Natural killer cell (primary cell): ENCODE results near the gene UTS2R. TPM values are rescaled to one million over a fixed set of nuclear protein-coding genes. Genes with fewer than 3 reads are reported as not detected.
"Not testable (repeated sequence)": the region's sequence is repeated elsewhere in the genome, so short reads cannot be mapped to it uniquely, and the experiment has no call there.

Experiments
- ATAC-seq, 3 donors: fragments of 150-1000 bp in 2 of 3; fragments of 200-7000 bp in 1 of 3; cut with Tn5 transposase; 1 replicate in 1 of 3; 2 replicates in 2 of 3; pipeline ENCODE4 v1.10.0; 2021; ENCODE audit warnings: mild to moderate bottlenecking in 2 of 3, moderate library complexity in 2 of 3
- DNase-seq, 2 donors: peaks; one replicate each; pipeline versions ENCODE4 v3.0.0 to v3.0.0-alpha.2; 2013 to 2021; ENCODE audit warnings: mixed read lengths in 1 of 2
- H3K27ac ChIP-seq: one replicate; pipeline ENCODE4 v1.5.1; 2013; ENCODE audit warnings: mild to moderate bottlenecking, low read length
- H3K27me3 ChIP-seq: one replicate; pipeline ENCODE4 v1.6.1; 2013; ENCODE audit warnings: low read length; ENCODE audit not compliant: control insufficient read depth, insufficient read depth
- H3K36me3 ChIP-seq: one replicate; pipeline ENCODE4 v1.6.1; 2013; ENCODE audit warnings: low read length; ENCODE audit not compliant: control insufficient read depth, insufficient read depth
- H3K4me1 ChIP-seq: one replicate; pipeline ENCODE4 v1.6.1; 2013; ENCODE audit warnings: low read length; ENCODE audit not compliant: control insufficient read depth, insufficient read depth
- H3K4me3 ChIP-seq: one replicate; pipeline ENCODE4 v1.5.1; 2013; ENCODE audit warnings: low read length
- H3K9me3 ChIP-seq: one replicate; pipeline ENCODE4 v1.6.1; 2013; ENCODE audit warnings: low read length; ENCODE audit not compliant: control insufficient read depth, insufficient read depth
- H3K27ac Mint-ChIP-seq, 2 donors: one replicate each; pipeline ENCODE4 v1.8.0; 2022; ENCODE audit warnings: mild to moderate bottlenecking in 2 of 2, mixed read lengths in 2 of 2, moderate library complexity in 1 of 2
- H3K27me3 Mint-ChIP-seq, 2 donors: one replicate each; pipeline ENCODE4 v1.8.0; 2022; ENCODE audit warnings: low read depth in 2 of 2, mixed read lengths in 2 of 2
- H3K36me3 Mint-ChIP-seq: one replicate; pipeline ENCODE4 v1.8.0; 2022; ENCODE audit warnings: mixed read lengths
- H3K4me1 Mint-ChIP-seq, 2 donors: one replicate each; pipeline ENCODE4 v1.8.0; 2022; ENCODE audit warnings: mixed read lengths in 2 of 2
- H3K4me3 Mint-ChIP-seq: one replicate; pipeline ENCODE4 v1.8.0; 2022; ENCODE audit warnings: mild to moderate bottlenecking, moderate library complexity, mixed read lengths
- H3K9me3 Mint-ChIP-seq, 2 donors: one replicate each; pipeline ENCODE4 v1.8.0; 2022; ENCODE audit warnings: mixed read lengths in 2 of 2
- CTCF ChIP-seq: fragments of 200-600 bp; IDR thresholded peaks from one replicate; pipeline ENCODE4 v1.8.0; 2022; ENCODE audit warnings: antibody characterized with exemption
- WGBS: methylation state at CpG from one replicate; pipeline ENCODE4 v1.1.7; 2013; ENCODE audit warnings: missing lambda C conversion rate; ENCODE audit not compliant: insufficient coverage; 5-methylcytosine and 5-hydroxymethylcytosine counted together
- intact Hi-C: fragments of 100-400 bp; cut with micrococcal nuclease; formaldehyde crosslinking; loops from one replicate; pipeline ENCODE4 v1.14.2; 2022
- total RNA-seq, 4 donors: library from RNA; stranded (reverse); fragments of 120-200 nt in 1 of 4; gene quantifications; one replicate each; pipeline versions ENCODE4 v1.2.3 to v1.2.4, GENCODE V29; 2013 to 2022

UTS2R gene
- total RNA-seq, 3 donors from 2014 or later (not counting 1 experiment from before 2014, with no cell fraction given), result 0.28 TPM; not detected in 2

- no peak overlapping the region for H3K27ac Mint-ChIP-seq
- no peak for DNase-seq
- H3K4me1 Mint-ChIP-seq, result peaks cover 8 to 13% of the 10 kb centered on the region in 2 donors
- Histone ChIP-seq H3K27ac (no peak overlapping the region), H3K4me1 (no peaks in the 10 kb centered on the region), H3K4me3 (no peak overlapping the region), H3K27me3 (peaks cover 9% of the 10 kb centered on the region), H3K9me3 (no peaks in the 10 kb centered on the region), H3K36me3 (no peaks in the 10 kb centered on the region)
- H3K4me3 Mint-ChIP-seq, result no peak overlapping the region
- intact Hi-C loops, result no loop called here
- ATAC-seq, result no peak
- peaks cover 15 to 24% of the 10 kb centered on the region in 2 donors for H3K27me3 Mint-ChIP-seq
- TF ChIP-seq CTCF, result no peak
- H3K9me3 Mint-ChIP-seq, result no peaks in the 10 kb centered on the region
- 84% methylated on average over 31 of the region's 31 CpGs for WGBS
- H3K36me3 Mint-ChIP-seq, result no peaks in the 10 kb centered on the region
These were observed 6.6 kb downstream of the UTS2R start for GRCh38 chr17:82377924-82378740.

- WGBS, result 77% methylated on average over 10 of the region's 10 CpGs
- peaks cover 5% of the 10 kb centered on the region for H3K27me3 ChIP-seq
- intact Hi-C loops, result no loop called here
- Mint-ChIP-seq H3K27ac (no peak overlapping the region), H3K9me3 (no peaks in the 10 kb centered on the region), H3K36me3 (no peaks in the 10 kb centered on the region), H3K27me3 (peaks cover 9 to 18% of the 10 kb centered on the region in 2 donors), H3K4me3 (no peak overlapping the region), H3K4me1 (peaks cover 8 to 13% of the 10 kb centered on the region in 2 donors)
- H3K4me3 ChIP-seq, result no peak overlapping the region
- no peak overlapping the region for H3K27ac ChIP-seq
- no peaks in the 10 kb centered on the region for H3K4me1 ChIP-seq
- ATAC-seq, result no peak
- no peaks in the 10 kb centered on the region for H3K9me3 ChIP-seq
- TF ChIP-seq CTCF, result no peak
- H3K36me3 ChIP-seq, result no peaks in the 10 kb centered on the region
- DNase-seq, result no peak
These were observed 7.1 kb downstream of the UTS2R start for GRCh38 chr17:82378741-82379021.

- ATAC-seq, result no peak
- no peak for TF ChIP-seq CTCF
- Histone ChIP-seq H3K4me1 (no peaks in the 10 kb centered on the region), H3K27ac (no peak overlapping the region), H3K4me3 (no peak overlapping the region), H3K36me3 (no peaks in the 10 kb centered on the region), H3K27me3 (peaks cover 7% of the 10 kb centered on the region), H3K9me3 (no peaks in the 10 kb centered on the region)
- 71% methylated on average over 23 of the region's 23 CpGs for WGBS
- Mint-ChIP-seq H3K4me1 (peaks cover 8 to 13% of the 10 kb centered on the region in 2 donors), H3K27me3 (peaks cover 9 to 20% of the 10 kb centered on the region in 2 donors), H3K9me3 (no peaks in the 10 kb centered on the region), H3K4me3 (no peak overlapping the region), H3K27ac (no peak overlapping the region), H3K36me3 (no peaks in the 10 kb centered on the region)
- DNase-seq, result no peak
- intact Hi-C loops, result no loop called here
These were observed 9.5 kb downstream of the UTS2R start for GRCh38 chr17:82380860-82381702.

- H3K36me3 ChIP-seq, intact Hi-C loops, H3K36me3 Mint-ChIP-seq, ATAC-seq, H3K9me3 ChIP-seq, H3K4me3 Mint-ChIP-seq, H3K27ac Mint-ChIP-seq, H3K9me3 Mint-ChIP-seq, H3K4me1 ChIP-seq, DNase-seq, H3K27ac ChIP-seq, H3K4me3 ChIP-seq: not testable (repeated sequence)
- peaks cover 8 to 13% of the 10 kb centered on the region in 2 donors for H3K4me1 Mint-ChIP-seq
- peaks cover 9 to 23% of the 10 kb centered on the region in 2 donors for H3K27me3 Mint-ChIP-seq
- whole genome bisulfite sequencing, result 80% methylated on average over 8 of the region's 10 CpGs
- H3K27me3 ChIP-seq, result peaks cover 11% of the 10 kb centered on the region
These were observed 10.1 kb downstream of the UTS2R start for GRCh38 chr17:82381703-82382009.

- Mint-ChIP-seq H3K27me3 (peaks cover 9 to 20% of the 10 kb centered on the region in 2 donors), H3K4me1 (peaks cover 8 to 13% of the 10 kb centered on the region in 2 donors)
- H3K36me3 ChIP-seq, ATAC-seq, intact Hi-C loops, H3K4me1 ChIP-seq, H3K27ac ChIP-seq, H3K27ac Mint-ChIP-seq, DNase-seq, H3K9me3 Mint-ChIP-seq, H3K9me3 ChIP-seq, H3K4me3 Mint-ChIP-seq, H3K4me3 ChIP-seq, H3K36me3 Mint-ChIP-seq: not testable (repeated sequence)
- 91% methylated on average over 21 of the region's 21 CpGs for WGBS
- H3K27me3 ChIP-seq, result peaks cover 15% of the 10 kb centered on the region
These were observed 10.8 kb downstream of the UTS2R start for GRCh38 chr17:82382220-82382932.
